ENCODE measurements around the gene DCST1. TPM values are rescaled to one million over a fixed set of nuclear protein-coding genes. Genes with fewer than 3 reads are reported as not detected.

DCST1 gene
- total and polyA plus RNA-seq, 2 of the 8 experiments (the other 6 are each of a cell fraction or from before 2014, with no cell fraction given): not detected

DNA sequence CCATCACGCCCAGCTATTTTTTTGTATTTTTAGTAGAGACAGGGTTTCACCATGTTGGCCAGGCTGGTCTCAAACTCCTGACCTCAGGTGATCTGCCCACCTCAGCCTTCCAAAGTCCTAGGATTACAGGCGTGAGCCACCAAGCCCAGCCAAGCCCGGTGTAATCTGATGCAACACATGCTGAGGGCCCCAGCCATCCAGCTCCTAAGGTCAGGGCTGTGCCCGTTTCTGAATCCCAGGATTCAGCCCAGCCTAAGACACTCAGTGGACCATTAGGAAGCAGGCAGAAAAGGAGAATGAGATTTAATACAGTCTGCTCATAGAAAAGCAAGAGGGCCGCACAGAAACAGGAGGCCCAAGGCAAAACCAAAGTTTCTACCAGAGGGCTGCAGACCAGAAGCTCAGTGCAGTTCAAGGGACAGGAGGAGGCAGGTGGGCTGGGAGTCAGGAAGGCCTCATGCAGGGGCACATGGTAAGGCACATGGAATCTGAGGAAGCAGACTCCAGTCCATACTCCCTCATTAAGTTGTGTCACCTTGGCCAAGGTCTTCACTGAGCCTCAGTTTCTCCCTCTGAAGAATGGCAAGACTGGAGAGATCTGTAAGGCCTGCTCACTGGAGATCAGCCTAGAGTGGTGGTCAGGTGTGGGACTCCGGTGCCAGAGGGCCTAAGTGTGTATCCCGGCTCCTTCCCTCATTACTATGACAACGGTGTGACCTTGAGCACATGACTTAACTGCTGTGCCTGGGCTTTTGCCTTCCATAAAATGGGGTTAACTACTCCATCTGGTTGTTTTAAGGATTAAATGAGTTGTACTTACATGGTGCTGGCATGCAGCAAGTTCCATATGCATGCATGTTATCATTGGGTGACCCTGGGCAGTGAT lies 15.1 kb downstream of the DCST1 start:
- Histone ChIP-seq H3K23me2 (ENCODE audit: low read depth, low read length) (peaks cover 16% of the 10 kb centered on the region), H2BK15ac (ENCODE audit: low read length) (peak overlapping the region; percentile 99; the same call in 1 of the 2 replicates), H3K23ac (ENCODE audit: insufficient read length) (no peak overlapping the region), H4K5ac (ENCODE audit: insufficient read length, low read depth, low read length) (no peak overlapping the region), H4K91ac (replicated peaks; ENCODE audit: insufficient read length, low read length) (peak overlapping the region; percentile 61), H3K27me3 (replicated peaks in 1 of 4; ENCODE audit: control insufficient read depth in 3 of 4, extremely low read depth in 1 of 4, insufficient read depth in 3 of 4, low read length in 3 of 4) (peaks cover 0 to 18% (median 12%) of the 10 kb centered on the region in 4 experiments; a peak in 5 of 7 replicates), H3K4me2 (ENCODE audit: insufficient read depth in 1 of 2, low read depth in 2 of 2, low read length in 2 of 2) (no peak overlapping the region), H4K8ac (ENCODE audit: extremely low read depth, insufficient read depth, low read length) (no peak overlapping the region), H3K14ac (ENCODE audit: insufficient read length) (no peak overlapping the region), H3K36me3 (ENCODE audit: control insufficient read depth in 2 of 4, insufficient read depth in 4 of 4, low read length in 3 of 4) (no peaks in the 10 kb centered on the region), H2BK12ac (ENCODE audit: low read depth, low read length) (0 out of 2 replicates have a peak overlapping the region, but pooled peaks have one; percentile 44), H2BK20ac (ENCODE audit: low read length) (peak overlapping the region; percentile 73; the same call in 1 of the 2 replicates), H2AK5ac (ENCODE audit: low read depth, low read length) (peak overlapping the region; percentile 97), H2BK5ac (ENCODE audit: low read depth, low read length) (0 out of 2 replicates have a peak overlapping the region, but pooled peaks have one; percentile 35), H3K4me1 (replicated peaks in 1 of 4; ENCODE audit: control insufficient read depth in 3 of 4, insufficient read depth in 4 of 4, low read length in 3 of 4) (peaks cover 5 to 33% (median 13%) of the 10 kb centered on the region in 4 experiments; a peak in 6 of 7 replicates), H3K27ac (ENCODE audit: low read depth, low read length) (no peak overlapping the region), H3K9me3 (ENCODE audit: insufficient read depth in 2 of 2, low read depth in 1 of 2, low read length in 1 of 2) (no peaks in the 10 kb centered on the region), H3K4me3 (ENCODE audit: extremely low read depth in 1 of 4, insufficient read depth in 2 of 4, low read depth in 3 of 4, low read length in 4 of 4) (no peak overlapping the region), H3K9ac (replicated peaks in 1 of 4; ENCODE audit: extremely low read depth in 1 of 4, low read depth in 3 of 4, low read length in 3 of 4) (0 out of 7 replicates have a peak overlapping the region, but pooled peaks of 1 of the 4 experiments have one; percentile 4), H4K20me1 (replicated peaks in 1 of 2; ENCODE audit: control insufficient read depth in 1 of 2, insufficient read depth in 2 of 2, low read length in 2 of 2) (peaks cover 2 to 7% of the 10 kb centered on the region in 2 experiments), H3K18ac (ENCODE audit: extremely low read depth, low read length) (no peak overlapping the region), H3K4ac (replicated peaks; ENCODE audit: insufficient read length, low read depth, low read length) (no peak overlapping the region), H2BK120ac (replicated peaks; ENCODE audit: low read depth, low read length) (no peak overlapping the region), H2AFZ (ENCODE audit: low read length) (no peak overlapping the region), H3K79me1 (ENCODE audit: low read depth, low read length) (no peaks in the 10 kb centered on the region), H3K79me2 (ENCODE audit: control insufficient read depth in 1 of 2, insufficient read depth in 2 of 2, low read length in 2 of 2) (no peaks in the 10 kb centered on the region), H3K56ac (replicated peaks; ENCODE audit: insufficient read length, low read depth, low read length) (no peak overlapping the region)
- ChIA-PET CTCF (ENCODE audit: partially characterized antibody) (interaction anchor here (1.2 to 33.9 kb wide), 9 partner anchors 4 to 76 kb away, joined by 3 to 907 read pairs (median 72); partner anchors contain the start of genes ADAM15, DCST1, DCST2 and EFNA3), POLR2A (ENCODE audit: partially characterized antibody) (interaction anchor here (0.5 to 1.7 kb wide), 7 partner anchors 8 to 139 kb away, joined by 3 to 7 read pairs (median 4); no protein-coding TSS in a partner anchor)
- WGBS, 2 experiments (ENCODE audit: extremely low coverage in 1 of 2, insufficient coverage in 1 of 2, insufficient read length in 1 of 2, insufficient replicate concordance in 2 of 2, low coverage in 1 of 2, low lambda C conversion rate in 2 of 2, missing lambda C conversion rate in 1 of 2): 89% methylated on average over 8 of the region's 8 CpGs; no CpG with 5 or more reads in 1 of the 2 experiments
- DNase-seq (ENCODE audit: low read depth in 1 of 2, low spot score in 2 of 2) (no peak), FAIRE-seq (no peak)
- TF ChIP-seq SIN3A (conservative IDR thresholded peaks at IDR 0.05 in 1 of 2, IDR thresholded peaks at IDR 0.05 in 1 of 2; ENCODE audit: low read depth in 1 of 2, low read length in 2 of 2) (no peak), CREB1 (IDR thresholded peaks at IDR 0.05) (no peak), CBX8 (IDR thresholded peaks at IDR 0.05; ENCODE audit: borderline replicate concordance, low read depth, low read length) (no peak), TAF7 (optimal IDR thresholded peaks at IDR 0.05; ENCODE audit: borderline replicate concordance, low read depth, low read length) (no peak), KDM4A (IDR thresholded peaks at IDR 0.05; ENCODE audit: low read depth, low read length, severe bottlenecking) (no peak), RXRA (IDR thresholded peaks at IDR 0.05; ENCODE audit: insufficient read depth, low read depth, low read length) (no peak), EGR1 (IDR thresholded peaks at IDR 0.05; ENCODE audit: borderline replicate concordance, low read depth, low read length) (no peak), RNF2 (IDR thresholded peaks at IDR 0.05; ENCODE audit: borderline replicate concordance, low read depth, low read length, missing control alignments, poor library complexity, severe bottlenecking) (no peak), TBP (IDR thresholded peaks at IDR 0.05; ENCODE audit: low read depth, low read length) (no peak)
